NCI-H82 treated with DMSO at 0.1 percent for 48 hours (cell line): ENCODE results near the gene ZDHHC11B.
"Not testable (repeated sequence)": the region's sequence is repeated elsewhere in the genome, so short reads cannot be mapped to it uniquely, and the experiment has no call there.

Source experiments
- DNase-seq: peaks from one replicate; lab custom pipeline; 2025; ENCODE audit not compliant: unreplicated experiment; lab: John Stamatoyannopoulos, UW

Gene ZDHHC11B

GRCh38 chr5:754143-754632, 30.3 kb downstream of the ZDHHC11B start:
- not testable (repeated sequence) for DNase-seq

DNA sequence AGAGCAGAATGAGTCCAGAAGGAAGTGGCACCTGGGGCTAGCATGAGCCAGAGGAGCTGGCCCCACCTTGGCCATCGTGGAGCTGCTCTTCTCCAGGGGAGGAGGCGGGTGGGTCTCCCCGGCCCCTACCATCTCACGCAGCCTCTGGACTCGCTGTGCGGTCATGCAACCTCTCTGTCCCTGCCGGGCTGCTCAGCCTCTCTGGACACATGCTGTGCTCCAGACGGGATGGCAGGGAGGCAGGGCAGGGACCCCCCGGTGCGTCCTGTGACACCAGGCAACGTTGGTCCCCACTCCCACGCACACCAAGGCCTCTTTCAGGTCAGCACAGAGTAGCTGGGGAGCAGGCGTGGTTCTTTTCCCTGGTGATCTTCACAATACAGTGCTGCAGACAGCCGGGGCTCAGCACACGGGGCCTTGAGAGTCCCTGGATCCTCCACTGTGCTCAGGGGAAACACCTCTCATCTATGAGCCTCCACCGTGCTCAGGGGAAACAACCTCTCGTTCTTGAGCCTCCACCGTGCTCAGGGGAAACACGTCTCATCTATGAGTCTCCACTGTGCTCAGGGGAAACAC, 30.9 kb downstream of the ZDHHC11B start:
- not testable (repeated sequence) for DNase-seq

GRCh38 chr5:752532-753115, 31.9 kb downstream of the ZDHHC11B start:
- not testable (repeated sequence) for DNase-seq

GRCh38 chr5:751992-752391, 32.5 kb downstream of the ZDHHC11B start:
- not testable (repeated sequence) for DNase-seq

- no peak for DNase-seq
Measured at GRCh38 chr5:751496-751895, 33.0 kb downstream of the ZDHHC11B start.

GRCh38 chr5:750226-750625, 34.3 kb downstream of the ZDHHC11B start:
- not testable (repeated sequence) for DNase-seq

DNA sequence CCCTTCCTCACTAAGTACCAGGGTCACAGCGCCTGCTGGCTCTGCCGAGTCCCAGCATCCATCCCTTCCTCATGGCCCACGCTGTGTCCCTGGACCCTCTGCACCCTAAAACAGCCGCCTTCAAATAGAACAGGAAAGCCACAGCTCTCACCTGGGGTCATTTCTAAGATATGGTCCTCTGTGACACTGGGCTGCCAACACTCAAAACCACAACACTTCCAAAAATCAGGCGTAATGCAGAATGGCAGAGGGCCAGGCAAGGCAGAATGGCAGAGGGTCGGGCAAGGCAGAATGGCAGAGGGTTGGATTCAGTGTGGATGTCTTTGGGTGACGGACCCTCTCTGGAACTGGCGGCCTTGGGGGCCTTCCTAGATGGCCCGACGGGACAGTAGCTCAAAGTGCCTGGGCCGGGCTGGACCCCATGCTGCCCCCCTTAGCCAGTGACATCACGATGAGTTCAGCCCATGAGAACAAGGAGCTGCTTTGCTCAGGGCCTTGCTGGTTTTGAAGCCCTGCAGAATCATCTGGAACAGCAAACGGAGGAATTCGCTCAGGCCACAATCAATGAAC, 35.3 kb downstream of the ZDHHC11B start:
- DNase-seq: no peak

DNA sequence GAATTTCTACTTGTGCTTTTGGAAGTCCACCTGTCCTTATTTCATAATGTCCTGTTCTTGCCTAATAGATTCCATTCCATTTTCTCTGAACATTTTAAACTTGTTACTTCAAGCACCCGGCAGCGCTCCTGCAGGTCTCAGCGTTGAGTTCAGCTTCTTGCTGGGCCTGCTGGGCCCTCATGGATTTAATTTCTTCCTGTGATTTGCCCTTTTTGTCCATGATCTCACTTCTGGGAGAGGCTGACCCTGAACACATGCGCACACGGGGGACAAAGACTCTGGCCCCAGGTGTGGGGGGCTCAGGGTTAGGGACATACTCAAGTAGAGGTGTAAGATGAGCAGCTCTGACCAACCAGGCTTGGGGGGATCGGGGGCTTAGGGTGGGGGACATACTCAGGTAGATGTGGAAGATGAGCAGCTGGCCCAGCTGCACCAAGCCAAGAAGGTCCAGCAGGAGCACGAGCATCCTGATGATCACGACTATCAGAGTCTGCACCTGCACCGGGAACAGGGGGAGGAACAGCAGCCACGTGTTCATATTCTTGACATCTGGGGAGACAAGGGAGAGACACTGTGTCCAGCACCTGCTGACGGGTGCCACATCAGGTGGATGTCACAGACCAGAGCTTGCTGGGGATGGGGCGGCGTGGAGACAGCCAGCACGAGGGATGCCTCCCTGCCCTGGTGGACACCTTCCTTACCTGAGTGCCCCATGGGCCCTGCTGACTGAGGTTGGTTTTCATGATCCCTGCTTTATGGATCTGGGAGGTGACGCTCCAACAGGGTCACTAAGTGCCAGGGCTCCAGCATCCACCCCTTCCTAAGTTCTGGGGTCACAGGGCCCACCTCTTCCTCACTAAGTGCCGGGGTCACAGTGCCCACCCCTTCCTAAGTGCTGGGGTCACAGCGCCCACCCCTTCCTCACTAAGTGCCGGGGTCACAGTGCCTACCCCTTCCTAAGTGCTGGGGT, 36.2 kb downstream of the ZDHHC11B start:
- DNase-seq: not testable (repeated sequence)

DNA sequence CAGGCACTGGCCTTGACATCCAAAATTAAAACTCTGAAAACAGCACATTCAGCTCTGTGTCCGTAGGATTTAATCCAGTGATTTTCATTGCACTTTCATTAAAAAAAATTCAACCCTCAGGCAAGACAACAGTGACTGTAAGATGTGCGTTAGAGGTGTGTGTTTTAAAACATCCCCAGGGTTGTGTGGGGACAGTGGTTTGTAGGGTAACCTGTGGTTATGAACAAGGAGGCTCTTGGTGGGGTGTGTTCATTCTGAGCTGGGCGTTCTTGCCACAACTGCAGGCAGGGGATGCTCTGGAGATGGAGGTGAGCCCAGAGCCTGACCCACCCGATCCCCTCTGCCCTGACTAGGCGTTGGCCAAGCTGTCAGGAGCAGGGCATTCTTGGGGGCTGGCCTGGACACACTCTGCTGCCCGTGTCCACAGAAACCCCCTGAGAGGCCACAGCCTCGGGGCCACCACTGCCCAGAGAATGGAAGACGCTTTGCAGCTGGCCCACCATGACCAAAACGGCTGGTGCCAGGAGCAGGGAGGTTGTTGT, 37.2 kb downstream of the ZDHHC11B start:
- not testable (repeated sequence) for DNase-seq

GRCh38 chr5:746258-746761, 38.2 kb downstream of the ZDHHC11B start:
- DNase-seq: no peak

DNA sequence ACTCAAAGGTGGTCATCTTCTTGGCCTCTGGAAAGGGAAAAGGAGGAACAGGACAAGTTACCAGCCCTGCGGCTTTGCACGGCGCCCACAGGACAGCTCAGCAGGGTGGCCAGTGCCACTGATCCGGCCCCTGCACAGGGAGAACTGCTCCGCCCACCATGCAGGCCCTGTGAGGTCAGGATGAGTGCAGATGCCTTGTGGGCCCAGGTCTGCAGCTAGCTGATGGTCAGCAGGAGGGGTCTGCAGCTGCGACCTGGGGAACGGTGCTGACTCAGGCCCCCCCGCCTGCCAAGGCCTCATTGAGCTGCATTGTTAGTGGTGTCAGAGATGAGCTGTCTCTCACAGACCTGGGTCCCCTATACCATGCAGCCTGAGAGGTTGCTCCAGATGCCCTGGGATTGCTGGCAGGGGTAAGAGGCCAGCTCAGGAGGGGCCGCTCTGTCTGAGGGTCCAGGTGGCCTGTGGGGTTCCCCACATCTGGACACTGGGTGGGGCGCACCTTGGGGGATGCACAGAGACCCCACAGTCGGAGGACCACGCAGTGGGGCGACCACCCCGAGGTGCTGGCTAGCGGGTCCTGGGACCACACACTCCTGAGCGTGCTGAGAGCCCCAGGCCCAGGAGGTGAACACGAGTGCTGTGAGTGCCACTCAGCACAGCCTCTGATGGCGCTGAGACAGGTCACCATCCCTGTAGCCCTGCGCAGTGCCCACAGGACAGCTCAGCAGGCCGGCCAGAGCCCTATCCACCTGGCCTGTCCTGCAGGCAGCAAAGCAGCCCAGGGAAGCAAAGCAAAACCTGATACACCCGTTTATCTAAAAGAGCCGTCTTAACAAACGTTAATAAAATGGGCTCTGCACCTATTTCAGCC, 39.0 kb downstream of the ZDHHC11B start:
- DNase-seq: not testable (repeated sequence)

DNA sequence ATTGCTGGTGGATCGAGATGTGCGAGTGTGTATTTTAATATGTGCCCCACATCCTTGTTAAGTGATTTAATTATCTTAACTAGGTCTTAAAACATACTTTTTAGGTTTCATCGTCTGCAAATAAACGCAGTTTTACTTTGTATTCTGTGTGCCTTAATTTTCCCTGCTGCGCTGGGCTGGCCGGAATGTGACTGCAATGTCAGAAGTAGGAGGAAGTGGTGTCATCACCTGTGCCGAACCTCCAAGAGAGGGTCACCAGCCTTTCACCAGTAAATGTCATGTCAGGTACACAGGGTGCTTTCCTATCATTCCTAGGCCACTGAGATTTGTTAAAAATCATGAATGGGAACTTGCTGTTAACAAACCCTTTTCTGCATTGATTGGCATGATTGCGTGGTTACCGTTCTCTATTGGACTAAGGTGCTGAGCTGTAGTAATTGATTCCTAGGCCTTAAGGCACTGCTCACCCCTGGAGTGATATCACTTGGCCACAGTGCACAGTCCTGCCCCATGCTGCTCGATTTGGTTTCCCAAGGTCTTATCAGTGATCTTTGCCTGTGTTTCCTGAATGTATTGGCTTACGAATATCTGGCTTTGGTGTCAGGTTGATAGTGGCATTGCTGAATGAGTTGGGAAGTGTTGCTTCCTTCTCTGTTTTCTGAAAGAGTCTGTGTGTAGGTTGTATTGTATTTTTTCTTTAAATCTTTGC, 40.7 kb downstream of the ZDHHC11B start:
- not testable (repeated sequence) for DNase-seq

- not testable (repeated sequence) for DNase-seq
Measured at GRCh38 chr5:742276-742675, 42.3 kb downstream of the ZDHHC11B start.

DNA sequence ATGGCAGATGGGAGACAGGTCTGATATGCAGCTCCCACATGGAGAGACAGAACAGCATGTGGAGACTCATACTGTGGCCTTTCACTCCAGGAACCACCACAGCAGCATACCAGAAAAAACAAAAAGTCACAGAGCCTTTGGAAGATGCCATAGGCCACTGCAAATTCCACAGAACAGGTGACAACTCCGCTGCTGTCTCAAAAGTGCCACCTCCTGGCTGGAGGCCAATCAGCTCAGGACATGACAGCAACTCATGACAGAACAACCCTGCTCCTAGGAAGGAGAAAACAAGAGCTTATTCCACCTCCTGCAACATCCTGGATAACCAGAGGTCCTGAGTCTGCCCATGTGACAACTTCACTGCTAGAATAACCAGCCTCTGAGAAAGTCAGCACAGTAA, 50.4 kb downstream of the ZDHHC11B start:
- not testable (repeated sequence) for DNase-seq

DNA sequence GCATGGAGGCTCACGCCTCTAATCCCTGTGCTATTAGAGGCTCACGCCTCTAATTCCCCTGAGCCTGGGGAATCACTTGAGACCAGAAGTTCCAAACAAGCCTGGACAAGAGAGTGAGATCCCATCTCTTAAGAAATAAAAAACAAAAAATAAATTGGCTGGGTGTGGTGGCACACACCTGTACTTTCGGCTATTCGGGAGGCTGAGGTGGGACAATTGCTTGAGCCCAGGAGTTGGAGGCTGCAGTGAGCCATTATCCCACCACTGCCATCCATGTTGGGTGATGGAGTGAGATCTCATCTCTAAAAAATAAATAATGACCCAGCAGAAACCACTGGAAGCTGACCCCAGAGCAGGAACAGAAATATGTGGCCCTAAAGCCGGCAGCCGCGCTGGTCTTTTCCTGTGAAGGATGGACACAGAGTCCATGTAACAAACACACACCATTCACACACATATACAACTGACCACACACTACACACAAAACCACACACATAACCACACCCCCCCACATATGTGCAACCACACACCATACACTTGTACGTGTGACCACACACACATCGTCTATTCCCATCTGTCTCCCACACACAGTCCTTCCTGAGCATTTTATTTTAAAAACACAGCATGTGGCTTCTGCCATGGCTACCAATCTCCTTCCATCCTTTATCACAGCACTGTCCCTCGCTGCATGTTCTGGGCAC, 51.6 kb downstream of the ZDHHC11B start:
- DNase-seq: not testable (repeated sequence)

DNA sequence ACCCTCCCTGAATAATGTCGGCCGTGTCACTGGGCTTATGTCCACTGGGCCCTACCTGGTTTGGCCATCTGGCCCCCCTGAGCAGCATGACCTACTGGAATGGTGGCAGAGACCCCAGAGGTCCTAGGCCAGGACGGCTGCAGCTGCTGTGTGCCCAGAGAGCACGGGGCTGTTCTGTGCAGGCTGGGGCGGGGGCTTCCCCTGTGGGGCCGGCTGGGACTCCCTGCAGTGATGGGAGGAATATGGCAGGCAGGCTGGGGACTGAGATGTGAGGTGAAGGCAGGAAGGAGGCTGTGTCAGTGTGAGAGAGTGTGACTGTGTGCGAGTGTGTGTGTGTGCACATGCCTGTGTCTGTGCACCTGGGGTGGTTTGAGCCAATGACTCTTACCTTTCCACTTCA, 55.3 kb downstream of the ZDHHC11B start:
- DNase-seq: not testable (repeated sequence)

GRCh38 chr5:727087-727486, 57.4 kb downstream of the ZDHHC11B start:
- DNase-seq: not testable (repeated sequence)

- not testable (repeated sequence) for DNase-seq
Measured at GRCh38 chr5:723865-724264, 60.7 kb downstream of the ZDHHC11B start.

DNA sequence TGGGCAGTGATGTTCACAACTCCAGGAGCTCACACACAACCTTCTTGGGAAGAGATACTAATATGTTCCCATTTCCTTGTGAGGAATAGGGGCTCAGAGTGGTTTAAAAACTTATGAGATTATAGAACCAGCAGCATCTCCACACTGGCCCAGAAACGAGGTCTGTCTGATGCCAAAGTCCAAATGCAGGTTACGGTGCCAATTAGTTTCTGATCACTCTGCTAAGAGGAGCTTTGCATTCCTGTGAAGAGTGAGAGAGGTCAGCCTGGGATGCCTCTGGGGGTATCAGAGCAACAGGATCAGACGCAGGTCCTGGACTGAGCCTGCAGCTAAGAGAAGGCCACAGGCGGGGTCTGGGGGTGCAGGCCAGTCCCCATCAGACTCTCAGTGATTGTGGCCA, 61.2 kb downstream of the ZDHHC11B start:
- not testable (repeated sequence) for DNase-seq
